Esophagus squamous epithelium (tissue), 5 donors: ENCODE results near the gene RFX8. TPM values are rescaled to one million over a fixed set of nuclear protein-coding genes. Genes with fewer than 3 reads are reported as not detected.

Experiments
- DNase-seq: peaks from one replicate; lab custom pipeline; 2025; lab: John Stamatoyannopoulos, UW
- H3K27ac ChIP-seq, 4 donors: fragments of 200-600 bp; sonication (generic); one replicate each; pipeline ENCODE4 v1.5.1; 2016 to 2019; ENCODE audit warnings: mild to moderate bottlenecking in 1 of 4
- H3K27me3 ChIP-seq, 4 donors: fragments of 200-600 bp; sonication (generic); 1 replicate in 3 of 4; 2 replicates in 1 of 4; pipeline versions ENCODE4 v1.5.1 to v1.6.0; 2017 to 2021; ENCODE audit warnings: antibody characterized with exemption in 1 of 4
- H3K36me3 ChIP-seq, 3 donors: fragments of 200-600 bp; sonication (generic); one replicate each; pipeline ENCODE4 v1.5.1; 2016 to 2019
- H3K4me1 ChIP-seq, 3 donors: fragments of 200-600 bp; sonication (generic); one replicate each; pipeline ENCODE4 v1.5.1; 2017 to 2019
- H3K4me3 ChIP-seq, 4 donors: fragments of 200-600 bp; sonication (generic); 1 replicate in 3 of 4; 2 replicates in 1 of 4; pipeline ENCODE4 v1.5.1; 2016 to 2019; ENCODE audit warnings: mild to moderate bottlenecking in 2 of 4, moderate library complexity in 1 of 4
- H3K9me3 ChIP-seq, 3 donors: fragments of 200-600 bp; sonication (generic); one replicate each; pipeline ENCODE4 v1.5.1; 2016 to 2019
- CTCF ChIP-seq, 6 experiments: fragments of 450-650 bp in 4 of 6; fragments of 200-600 bp in 2 of 6; sonication (generic) in 2 of 6; IDR thresholded peaks; one replicate each; pipeline ENCODE4 v1.5.1; 2016 to 2019; ENCODE audit warnings: antibody characterized with exemption in 6 of 6, mild to moderate bottlenecking in 4 of 6, moderate library complexity in 4 of 6
- POLR2A ChIP-seq, 4 donors: fragments of 450-650 bp; IDR thresholded peaks; one replicate each; pipeline ENCODE4 v1.6.1; 2017; ENCODE audit warnings: antibody characterized with exemption in 4 of 4, mild to moderate bottlenecking in 4 of 4, moderate library complexity in 3 of 4
- WGBS, 2 donors: methylation state at CpG; one replicate each; pipeline ENCODE4 v1.1.5; 2018; 5-methylcytosine and 5-hydroxymethylcytosine counted together
- intact Hi-C: fragments of 100-400 bp; cut with DNase I; formaldehyde crosslinking; loops from one replicate; pipeline ENCODE4 v1.15.0; 2022
- total RNA-seq, 4 donors: library from RNA; depleted of rRNA; stranded (reverse); fragments of >200 nt; gene quantifications; one replicate each; pipeline ENCODE4 v1.1.0, GENCODE V29; 2016
- donor health status: DM: yes; HTN: yes; CAD: no.

Gene RFX8
- total RNA-seq, 4 donors from 2014 or later = 0.57 TPM; not detected in 3

GRCh38 chr2:101367508-101367907 is 107.4 kb downstream of the RFX8 start:
- WGBS, 2 donors = 81% methylated on average over 5 of the region's 5 CpGs
- no peaks in the 10 kb centered on the region for H3K36me3 ChIP-seq
- DNase-seq = no peak
- H3K4me3 ChIP-seq = no peak overlapping the region
- H3K4me1 ChIP-seq = no peaks in the 10 kb centered on the region
- TF ChIP-seq CTCF (IDR thresholded peaks at IDR 0.05) (no peak), POLR2A (IDR thresholded peaks at IDR 0.05) (no peak)
- intact Hi-C loops = no loop called here
- no peak overlapping the region for H3K27ac ChIP-seq
- no peaks in the 10 kb centered on the region for H3K9me3 ChIP-seq
- H3K27me3 ChIP-seq = no peaks in the 10 kb centered on the region

GRCh38 chr2:101364878-101365277 is 110.0 kb downstream of the RFX8 start:
- H3K4me3 ChIP-seq = no peak overlapping the region
- peaks cover 0 to 21% (median 9%) of the 10 kb centered on the region in 3 donors for H3K4me1 ChIP-seq
- WGBS, 2 donors = 89 to 93% methylated on average over 7 of the region's 7 CpGs
- H3K27ac ChIP-seq = no peak overlapping the region
- no peaks in the 10 kb centered on the region for H3K9me3 ChIP-seq
- no peak for TF ChIP-seq POLR2A (IDR thresholded peaks at IDR 0.05)
- TF ChIP-seq CTCF (IDR thresholded peaks at IDR 0.05) = no peak
- H3K27me3 ChIP-seq = no peaks in the 10 kb centered on the region
- no peaks in the 10 kb centered on the region for H3K36me3 ChIP-seq
- no peak for DNase-seq
- intact Hi-C loops = no loop called here

GRCh38 chr2:101362777-101363176 is 112.1 kb downstream of the RFX8 start:
- no peaks in the 10 kb centered on the region for H3K9me3 ChIP-seq
- 89 to 94% methylated on average over 2 to 4 of the region's 4 CpGs for WGBS, 2 donors
- DNase-seq = no peak
- H3K4me3 ChIP-seq = no peak overlapping the region
- H3K27ac ChIP-seq = no peak overlapping the region
- TF ChIP-seq CTCF (IDR thresholded peaks at IDR 0.05) (no peak), POLR2A (IDR thresholded peaks at IDR 0.05) (no peak)
- no peaks in the 10 kb centered on the region for H3K27me3 ChIP-seq
- intact Hi-C loops = no loop called here
- no peaks in the 10 kb centered on the region for H3K36me3 ChIP-seq
- peaks cover 0 to 25% (median 9%) of the 10 kb centered on the region in 3 donors for H3K4me1 ChIP-seq

- Histone ChIP-seq H3K36me3 (no peaks in the 10 kb centered on the region), H3K9me3 (no peaks in the 10 kb centered on the region), H3K4me3 (no peak overlapping the region), H3K27ac (no peak overlapping the region), H3K27me3 (no peaks in the 10 kb centered on the region), H3K4me1 (peaks cover 0 to 25% (median 9%) of the 10 kb centered on the region in 3 donors)
- 88 to 91% methylated on average over 3 of the region's 3 CpGs for WGBS, 2 donors
- no peak for TF ChIP-seq POLR2A (IDR thresholded peaks at IDR 0.05)
- TF ChIP-seq CTCF (IDR thresholded peaks at IDR 0.05) = no peak
- intact Hi-C loops = no loop called here
- DNase-seq = no peak
Measured at GRCh38 chr2:101362316-101362715, 112.6 kb downstream of the RFX8 start.

- DNase-seq = no peak
- peaks cover 0 to 25% (median 9%) of the 10 kb centered on the region in 3 donors for H3K4me1 ChIP-seq
- no peaks in the 10 kb centered on the region for H3K27me3 ChIP-seq
- no peak for TF ChIP-seq CTCF (IDR thresholded peaks at IDR 0.05)
- no peak for TF ChIP-seq POLR2A (IDR thresholded peaks at IDR 0.05)
- no peaks in the 10 kb centered on the region for H3K36me3 ChIP-seq
- H3K9me3 ChIP-seq = no peaks in the 10 kb centered on the region
- no peak overlapping the region for H3K4me3 ChIP-seq
- H3K27ac ChIP-seq = peak overlapping the region in 1 of 4 donors; percentile 39
- intact Hi-C loops = no loop called here
- 22 to 24% methylated on average over 2 of the region's 2 CpGs for WGBS, 2 donors
Measured at GRCh38 chr2:101361522-101361921, 113.4 kb downstream of the RFX8 start.
